NCI-H128 (cell line): ENCODE measurements around the gene SSH2.
"Not testable (repeated sequence)": the region's sequence is repeated elsewhere in the genome, so short reads cannot be mapped to it uniquely, and the experiment has no call there.

ENCODE experiments used
- DNase-seq: peaks from one replicate; lab custom pipeline; 2025; ENCODE audit not compliant: unreplicated experiment; lab: John Stamatoyannopoulos, UW

The SSH2 gene

DNA sequence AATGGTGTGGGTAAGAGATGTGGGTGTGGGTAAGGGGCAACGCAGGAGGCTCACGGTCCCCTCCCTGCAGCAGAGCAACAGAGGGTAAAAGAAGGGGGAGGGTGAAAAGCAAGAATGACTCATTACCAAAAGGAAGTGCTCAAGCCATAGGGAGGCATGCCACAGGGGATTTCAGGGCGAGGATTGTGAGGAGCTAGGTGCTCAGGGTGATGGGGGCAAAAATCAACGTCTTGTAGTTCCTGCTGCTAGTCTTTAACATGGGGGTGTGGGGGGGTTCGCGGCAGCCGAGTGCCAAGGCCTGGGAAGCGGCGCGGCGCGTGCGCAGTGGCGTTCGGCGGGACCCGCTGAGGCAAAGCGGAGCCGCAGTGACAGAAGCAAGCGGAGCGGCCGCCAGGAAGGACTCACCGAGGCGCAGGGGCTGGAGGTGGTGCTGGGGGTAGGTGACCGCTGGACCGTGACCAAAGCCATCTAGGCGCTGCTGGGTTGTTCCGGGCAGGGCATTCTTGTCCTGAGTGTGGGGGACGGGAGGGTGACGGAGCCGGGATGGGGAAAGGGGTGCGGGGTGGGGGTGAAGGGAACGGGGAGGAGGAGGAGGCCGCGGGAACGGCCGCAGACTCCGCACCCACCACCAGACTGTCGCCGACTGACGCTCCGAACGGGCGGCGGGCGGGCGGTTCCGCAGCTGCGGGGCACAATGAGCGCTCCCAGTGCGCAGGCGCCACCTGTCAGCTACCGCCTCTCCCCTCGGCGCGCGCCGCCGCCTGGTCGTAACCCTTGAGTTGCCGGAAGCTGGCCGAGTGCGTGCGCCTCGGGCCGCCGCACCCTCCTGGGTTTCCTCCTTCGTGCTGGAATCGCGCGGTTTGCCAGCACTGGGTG, at the start of gene SSH2:
Gene SSH2, minus strand, starts transcription at position 696 of the 876 bp plus-strand sequence. Its CDS starts 228 bp downstream, at position 468.
- peak; percentile 80 for DNase-seq

- no peak for DNase-seq
These were observed 47.8 kb upstream of the SSH2 start for GRCh38 chr17:29977836-29978235.

GRCh38 chr17:29973005-29973404, 43.0 kb upstream of the SSH2 start:
- no peak for DNase-seq

- DNase-seq: no peak
These were observed 42.2 kb upstream of the SSH2 start for GRCh38 chr17:29972277-29972676.

- no peak for DNase-seq
These were observed 38.2 kb upstream of the SSH2 start for GRCh38 chr17:29968271-29968670.

DNA sequence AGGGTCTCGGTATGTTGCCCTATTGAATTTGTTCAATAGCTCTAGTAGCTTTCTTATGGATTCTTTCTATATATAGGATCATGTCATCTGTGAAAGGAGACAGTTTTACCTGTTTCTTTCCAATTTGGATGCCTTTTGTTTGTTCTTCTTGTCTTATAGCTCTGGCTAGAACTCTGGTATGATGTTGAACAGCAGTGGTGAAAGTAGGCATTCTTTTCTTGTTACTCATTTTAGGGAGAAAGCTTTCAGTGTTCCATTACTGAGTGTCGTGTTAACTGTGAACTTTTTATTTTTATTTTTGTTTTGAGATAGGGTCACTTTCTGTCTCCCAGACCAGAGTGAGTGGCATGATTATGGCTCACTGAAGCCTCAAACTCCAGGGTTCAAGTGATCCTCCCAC, 32.6 kb upstream of the SSH2 start:
- no peak for DNase-seq

- DNase-seq: no peak
These were observed 29.8 kb upstream of the SSH2 start for GRCh38 chr17:29959658-29960337.

DNA sequence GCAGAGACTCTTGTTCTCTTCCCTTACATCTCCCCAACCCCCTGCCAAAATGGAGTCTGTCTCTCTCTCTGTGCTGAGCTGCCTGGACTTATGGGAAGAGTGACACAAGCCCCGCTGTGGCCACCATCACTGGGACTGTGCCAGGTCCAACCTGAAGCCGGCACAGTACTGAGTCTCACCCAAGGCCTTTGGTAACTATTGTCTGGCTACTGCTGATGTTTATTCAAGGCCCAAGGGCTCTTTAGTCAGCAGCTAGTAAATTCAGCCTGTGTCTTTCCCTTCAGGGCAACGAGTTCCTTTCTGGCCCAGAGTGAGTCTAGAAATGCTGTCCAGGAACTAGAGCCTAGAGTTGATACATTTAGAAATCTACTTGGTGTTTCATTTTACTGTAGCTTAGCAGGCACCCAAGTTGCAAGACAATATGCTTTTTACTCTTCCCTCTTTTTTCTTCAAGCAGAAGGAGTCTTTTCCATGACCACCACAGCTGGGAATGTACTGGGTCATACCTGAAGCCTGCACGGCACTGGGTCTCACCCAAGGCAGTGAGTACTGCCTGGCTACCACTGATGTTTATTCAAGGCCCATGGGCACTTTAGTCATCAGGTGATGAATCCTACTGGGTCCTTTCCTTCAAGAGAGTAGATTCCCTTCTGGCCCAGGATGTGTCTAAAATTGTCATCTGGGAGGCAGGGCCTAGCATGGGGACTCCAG, 29.1 kb upstream of the SSH2 start:
- no peak for DNase-seq

DNA sequence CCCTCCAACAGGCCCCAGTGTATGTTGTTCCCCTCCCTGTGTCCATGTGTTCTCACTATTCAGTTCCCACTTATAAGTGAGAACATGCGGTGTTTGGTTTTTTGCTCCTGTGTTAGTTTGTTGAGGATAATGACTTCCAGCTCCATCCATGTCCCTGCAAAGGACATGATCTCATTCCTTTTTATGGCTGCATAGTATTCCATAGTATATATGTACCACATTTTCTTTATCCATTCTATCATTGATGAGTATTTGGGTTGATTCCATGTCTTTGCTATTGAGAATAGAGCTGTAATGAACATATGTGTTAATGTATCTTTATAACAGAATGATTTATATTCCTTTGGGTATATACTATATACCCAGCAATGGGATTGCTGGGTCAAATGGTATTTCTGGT, 27.5 kb upstream of the SSH2 start:
- DNase-seq: not testable (repeated sequence)

DNA sequence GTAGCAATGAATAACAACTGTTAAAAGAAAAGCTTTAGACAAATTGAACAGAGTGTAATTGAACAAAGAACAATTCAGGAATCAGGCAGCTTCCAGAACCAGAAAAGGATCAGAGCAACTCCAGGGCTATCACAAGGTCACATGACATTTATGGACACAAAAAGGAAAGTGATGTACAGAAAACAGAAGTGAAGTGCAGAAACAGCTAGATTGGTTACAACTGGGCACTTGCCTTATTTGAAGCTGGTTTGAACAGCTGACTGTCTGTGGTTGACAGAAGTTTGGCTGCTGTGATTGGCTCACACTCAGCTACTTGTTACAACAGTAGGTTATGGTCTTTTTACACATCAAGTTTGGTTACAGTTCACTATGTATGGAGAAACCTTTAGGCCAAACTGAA, 26.2 kb upstream of the SSH2 start:
- no peak for DNase-seq

DNA sequence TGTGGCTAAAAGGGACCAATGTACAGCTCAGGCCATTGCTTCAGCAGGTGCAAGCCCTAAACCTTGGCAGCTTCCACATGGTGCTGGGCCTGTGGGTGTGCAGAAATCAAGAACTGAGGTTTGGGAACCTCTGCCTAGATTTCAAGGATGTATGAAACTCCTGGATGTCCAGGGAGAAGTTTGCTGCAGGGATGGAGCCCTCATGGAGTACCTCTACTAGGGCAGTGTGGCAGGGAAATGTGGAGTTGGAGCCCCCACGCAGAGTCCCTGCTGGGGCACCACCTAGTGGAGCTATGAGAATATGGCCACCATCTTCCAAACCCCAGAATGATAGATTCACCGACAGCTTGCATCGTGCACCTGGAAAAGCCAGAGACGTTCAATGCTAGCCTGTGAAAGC, 24.4 kb upstream of the SSH2 start:
- no peak for DNase-seq

DNA sequence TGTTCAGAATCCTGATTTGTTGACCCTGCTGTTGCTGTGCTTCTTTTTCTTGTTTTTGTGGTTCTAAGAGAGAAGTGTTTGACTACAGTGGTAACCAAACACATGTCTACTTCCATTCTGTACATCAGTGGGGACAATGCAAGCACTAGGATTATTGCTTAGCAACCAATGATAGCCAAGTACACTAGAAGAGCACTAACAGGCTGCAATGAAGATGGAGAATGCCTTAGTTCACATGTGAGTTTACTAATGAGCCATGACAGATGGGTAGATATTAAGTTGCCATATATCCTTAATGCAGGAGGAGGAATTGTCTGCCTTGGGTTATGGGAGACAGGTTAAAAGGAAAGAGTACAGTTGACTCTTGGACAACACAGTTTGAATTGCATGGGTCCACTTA, 19.7 kb upstream of the SSH2 start:
- DNase-seq: peak; percentile 5

DNA sequence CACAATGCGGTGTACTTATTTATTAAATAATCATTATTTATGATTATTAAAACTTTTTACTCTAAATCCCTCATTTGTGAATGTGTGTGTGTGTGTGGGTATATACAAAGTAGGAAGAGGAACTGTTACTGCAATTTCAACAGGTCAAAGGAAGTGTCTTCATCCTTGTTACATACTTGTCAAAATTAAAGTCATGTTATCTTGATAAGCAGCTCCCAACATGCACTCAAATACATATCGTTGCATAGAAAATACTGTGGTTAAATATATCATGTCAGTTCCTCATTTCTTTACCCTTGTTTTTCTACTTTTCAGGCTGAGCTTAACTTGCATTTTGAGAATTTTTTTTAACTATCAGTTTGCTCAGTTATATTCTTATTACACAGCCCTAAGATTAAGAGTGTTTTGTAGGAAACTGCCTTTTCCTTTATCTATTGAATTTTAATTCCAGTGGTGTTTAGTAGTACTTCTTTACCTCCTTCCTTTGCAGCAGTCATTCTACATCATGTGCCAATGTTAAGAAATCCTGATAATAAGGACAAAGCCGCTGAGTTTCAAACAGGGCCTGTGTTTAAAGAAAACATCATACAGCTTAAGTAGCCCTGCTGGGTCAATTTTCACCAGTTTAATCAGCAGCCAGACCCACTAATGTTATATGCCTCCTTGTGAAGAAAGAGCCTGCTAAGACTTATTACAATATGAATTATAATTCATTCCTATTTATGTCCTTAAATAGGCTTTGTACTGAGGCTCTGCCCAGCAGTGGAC, 18.6 kb upstream of the SSH2 start:
- DNase-seq: no peak

- DNase-seq: no peak
These were observed 15.3 kb upstream of the SSH2 start for GRCh38 chr17:29945281-29945680.

DNA sequence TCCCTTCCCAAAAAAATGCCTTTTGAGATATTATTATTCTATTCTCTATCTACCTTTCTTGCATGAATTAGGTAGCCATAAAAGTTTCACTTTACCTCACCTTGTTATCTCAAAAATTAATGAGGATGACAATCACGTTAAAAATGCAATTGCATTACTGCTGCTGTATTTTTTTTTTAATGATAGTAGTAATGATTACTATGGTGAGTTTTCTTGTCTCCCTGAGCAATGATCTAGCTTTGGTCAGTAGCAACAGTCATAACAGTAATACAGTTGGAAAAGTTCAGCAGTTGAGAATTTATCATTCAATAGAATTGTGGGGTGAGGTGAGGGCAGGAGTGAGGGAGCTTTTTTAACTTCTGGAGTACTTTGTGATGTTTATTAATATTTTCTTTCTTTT, 11.3 kb upstream of the SSH2 start, which contains the start of gene EFCAB5:
Gene EFCAB5, plus strand, starts transcription at position 301 of the 400 bp plus-strand sequence. CDS start 163 bp downstream, outside the sequence.
- DNase-seq: no peak

DNA sequence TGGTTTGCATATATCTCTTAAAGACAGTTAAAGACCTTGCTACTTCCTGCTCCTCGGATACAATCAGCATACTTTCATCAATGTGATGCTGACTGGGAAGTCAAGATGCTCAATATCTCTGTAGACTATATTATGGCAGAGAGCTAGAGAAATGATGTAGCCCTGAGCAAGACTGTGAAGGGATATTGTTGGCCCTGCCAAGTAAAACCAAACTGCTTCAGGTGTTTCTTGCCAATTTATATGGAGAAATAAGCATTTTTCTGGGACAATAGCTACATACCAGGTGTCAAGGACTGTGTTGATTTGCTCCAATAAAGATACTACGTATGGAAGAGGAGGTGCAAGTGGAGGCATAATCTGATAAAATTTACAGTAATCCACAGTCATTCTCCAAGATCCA, 6.7 kb upstream of the SSH2 start:
- no peak for DNase-seq

DNA sequence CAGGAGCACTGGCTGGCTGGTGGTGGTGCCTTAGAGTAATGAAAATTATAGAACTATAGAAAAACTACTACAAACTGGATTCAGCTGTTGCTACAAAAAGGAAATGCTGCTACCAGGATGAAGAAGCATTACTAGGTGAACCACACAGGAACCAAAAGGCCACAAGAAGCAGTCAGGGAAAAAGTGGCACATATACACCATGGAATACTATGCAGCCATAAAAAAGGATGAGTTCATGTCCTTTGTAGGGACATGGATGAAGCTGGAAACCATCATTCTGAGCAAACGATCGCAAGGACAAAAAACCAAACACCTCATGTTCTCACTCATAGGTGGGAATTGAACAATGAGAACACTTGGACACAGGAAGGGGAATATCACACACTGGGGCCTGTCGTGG, 5.9 kb upstream of the SSH2 start:
- DNase-seq: not testable (repeated sequence)

GRCh38 chr17:29933379-29933778, 3.4 kb upstream of the SSH2 start:
- no peak for DNase-seq

- DNase-seq: peak; percentile 64
These were observed 1.4 kb upstream of the SSH2 start for GRCh38 chr17:29931231-29931932.

- DNase-seq: no peak
These were observed 482 bp upstream of the SSH2 start for GRCh38 chr17:29930409-29931010.
